GM23338 (cell line): Measurements from ENCODE around the gene NBEAL2. TPM values are rescaled to one million over a fixed set of nuclear protein-coding genes. Genes with fewer than 3 reads are reported as not detected.

Experiments used
- ATAC-seq: fragments of 200-7000 bp; cut with Tn5 transposase; 3 replicates; pipeline ENCODE4 v1.9.1; 2020
- DNase-seq: peaks from one replicate; pipeline ENCODE4 v3.0.0-alpha.2; 2015; ENCODE audit warnings: low spot score
- H2AFZ ChIP-seq: fragments of 200-600 bp; sonication (generic); 2 replicates; pipeline ENCODE4 v1.8.0; 2016; ENCODE audit warnings: antibody characterized with exemption, mild to moderate bottlenecking, moderate library complexity
- H3F3A ChIP-seq: fragments of 200-600 bp; sonication (generic); replicated peaks from 2 replicates; pipeline ENCODE4 v1.8.0; 2017; ENCODE audit warnings: antibody characterized with exemption, mixed run types, low read depth
- H3K27ac ChIP-seq: fragments of 200-600 bp; sonication (generic); 2 replicates; pipeline ENCODE4 v1.6.1; 2016; ENCODE audit warnings: low read depth
- H3K27me3 ChIP-seq: fragments of 200-600 bp; sonication (generic); 2 replicates; pipeline ENCODE4 v1.8.0; 2016; ENCODE audit warnings: mild to moderate bottlenecking, mixed run types, moderate library complexity; ENCODE audit not compliant: insufficient read depth
- H3K36me3 ChIP-seq: fragments of 200-600 bp; sonication (generic); 2 replicates; pipeline ENCODE4 v1.8.0; 2016; ENCODE audit warnings: mild to moderate bottlenecking; ENCODE audit not compliant: insufficient read depth
- H3K4me1 ChIP-seq: fragments of 200-600 bp; sonication (generic); 2 replicates; pipeline ENCODE4 v1.8.0; 2016; ENCODE audit warnings: mild to moderate bottlenecking, moderate library complexity; ENCODE audit not compliant: insufficient read depth
- H3K4me2 ChIP-seq: fragments of 200-600 bp; sonication (generic); 2 replicates; pipeline ENCODE4 v1.7.1; 2017; ENCODE audit warnings: mixed run types
- H3K4me3 ChIP-seq: fragments of 200-600 bp; sonication (generic); 2 replicates; pipeline ENCODE4 v1.6.1; 2016; ENCODE audit warnings: mixed run types
- H3K79me2 ChIP-seq: fragments of 200-600 bp; sonication (generic); replicated peaks from 2 replicates; pipeline ENCODE4 v1.8.0; 2017; ENCODE audit warnings: mild to moderate bottlenecking; ENCODE audit not compliant: insufficient read depth
- H3K9me2 ChIP-seq: fragments of 200-600 bp; sonication (generic); 2 replicates; pipeline ENCODE4 v1.8.0; 2017; ENCODE audit not compliant: insufficient read depth
- H4K20me1 ChIP-seq: fragments of 200-600 bp; sonication (generic); replicated peaks from 2 replicates; pipeline ENCODE4 v1.8.0; 2017; ENCODE audit warnings: mild to moderate bottlenecking; ENCODE audit not compliant: insufficient read depth
- H3K27ac Mint-ChIP-seq: 2 replicates; pipeline ENCODE4 v1.8.0; 2020; ENCODE audit warnings: inconsistent platforms, mild to moderate bottlenecking, moderate library complexity, mixed read lengths
- H3K27me3 Mint-ChIP-seq: 3 replicates; pipeline ENCODE4 v1.8.0; 2022; ENCODE audit warnings: low read depth, mild to moderate bottlenecking, moderate library complexity, mixed read lengths, inconsistent platforms; ENCODE audit not compliant: insufficient read depth, poor library complexity
- H3K36me3 Mint-ChIP-seq: 3 replicates; pipeline ENCODE4 v1.8.0; 2021; ENCODE audit warnings: low read depth, mild to moderate bottlenecking, inconsistent platforms, moderate library complexity, mixed read lengths
- H3K4me1 Mint-ChIP-seq: 3 replicates; pipeline ENCODE4 v1.8.0; 2020; ENCODE audit warnings: mild to moderate bottlenecking, inconsistent platforms, mixed read lengths
- H3K4me3 Mint-ChIP-seq: 3 replicates; pipeline ENCODE4 v1.8.0; 2021; ENCODE audit warnings: moderate library complexity, mild to moderate bottlenecking, inconsistent platforms, mixed read lengths
- H3K9me3 Mint-ChIP-seq: 3 replicates; pipeline ENCODE4 v1.8.0; 2020; ENCODE audit warnings: moderate library complexity, mild to moderate bottlenecking, inconsistent platforms, mixed read lengths
- CREB1 ChIP-seq: fragments of 250-450 bp; sonication (Bioruptor Pico); IDR thresholded peaks from 2 replicates; pipeline ENCODE4 v1.5.0; 2020; ENCODE audit warnings: low read depth, mild to moderate bottlenecking, moderate library complexity
- EZH2 ChIP-seq: fragments of 200-600 bp; sonication (generic); IDR thresholded peaks from one replicate; pipeline ENCODE4 v1.8.0; 2017; ENCODE audit warnings: antibody characterized with exemption, mild to moderate bottlenecking, low read depth; ENCODE audit not compliant: unreplicated experiment
- EZH2phosphoT487 ChIP-seq: fragments of 200-600 bp; sonication (generic); IDR thresholded peaks from one replicate; pipeline ENCODE4 v1.8.1; 2018; ENCODE audit warnings: antibody characterized with exemption; ENCODE audit not compliant: unreplicated experiment
- JUNB ChIP-seq: IDR thresholded peaks from one replicate; pipeline ENCODE4 v1.6.1; 2016; ENCODE audit warnings: antibody characterized with exemption; ENCODE audit not compliant: unreplicated experiment
- NANOG ChIP-seq: IDR thresholded peaks from 2 replicates; pipeline ENCODE4 v1.6.1; 2016; ENCODE audit warnings: antibody characterized with exemption, borderline replicate concordance
- POLR2AphosphoS5 ChIP-seq: IDR thresholded peaks from 2 replicates; pipeline ENCODE4 v1.6.1; 2016; ENCODE audit warnings: antibody characterized with exemption, low read depth
- STAT1 ChIP-seq: IDR thresholded peaks from one replicate; pipeline ENCODE4 v1.6.1; 2016; ENCODE audit warnings: antibody characterized with exemption; ENCODE audit not compliant: unreplicated experiment
- ZNF114 ChIP-seq: fragments of 250-450 bp; sonication (Bioruptor Pico); IDR thresholded peaks from 2 replicates; pipeline ENCODE4 v1.5.0; 2020; ENCODE audit warnings: mild to moderate bottlenecking, moderate library complexity
- ZNF331 ChIP-seq: fragments of 250-450 bp; sonication (Bioruptor Pico); IDR thresholded peaks from 2 replicates; pipeline ENCODE4 v1.5.0; 2020; ENCODE audit warnings: low read depth, mild to moderate bottlenecking, moderate library complexity
- polyA plus RNA-seq: library from polyadenylated mRNA; unstranded; fragments of >200 nt; fragmentation: Nextera tagmentation; extraction: Ambion mirVana; gene quantifications from 2 replicates; pipeline ENCODE4 v1.2.1, GENCODE V29; 2016
- total RNA-seq: library from RNA; depleted of rRNA; stranded (reverse); fragments of >200 nt; shearing (Covaris generic); gene quantifications from 2 replicates; pipeline ENCODE4 v1.2.3, GENCODE V29; 2014
- TF ChIP-seq, protein P1 (sequence below), 2 experiments: fragments of 200-600 bp in 1 of 2; sonication (generic) in 1 of 2; conservative IDR thresholded peaks; 2 replicates each; pipeline versions ENCODE4 v1.5.1 to v1.6.1; 2016 to 2017; ENCODE audit warnings: antibody characterized with exemption in 2 of 2, low read depth in 2 of 2, mild to moderate bottlenecking in 2 of 2, moderate library complexity in 1 of 2
- TF ChIP-seq, protein P2 (sequence below): IDR thresholded peaks from 2 replicates; pipeline ENCODE4 v1.6.1; 2016; ENCODE audit warnings: antibody characterized with exemption
- TF ChIP-seq, protein P3 (sequence below): IDR thresholded peaks from one replicate; pipeline ENCODE4 v1.6.1; 2018; ENCODE audit warnings: antibody characterized with exemption; ENCODE audit not compliant: unreplicated experiment
- TF ChIP-seq, protein P4 (sequence below): fragments of 250-450 bp; sonication (Bioruptor Pico); IDR thresholded peaks from 2 replicates; pipeline ENCODE4 v1.5.0; 2020; ENCODE audit warnings: mild to moderate bottlenecking, moderate library complexity

Gene NBEAL2
- total and polyA plus RNA-seq, 2 experiments from 2014 or later: 13.5 to 79.9 TPM

DNA sequence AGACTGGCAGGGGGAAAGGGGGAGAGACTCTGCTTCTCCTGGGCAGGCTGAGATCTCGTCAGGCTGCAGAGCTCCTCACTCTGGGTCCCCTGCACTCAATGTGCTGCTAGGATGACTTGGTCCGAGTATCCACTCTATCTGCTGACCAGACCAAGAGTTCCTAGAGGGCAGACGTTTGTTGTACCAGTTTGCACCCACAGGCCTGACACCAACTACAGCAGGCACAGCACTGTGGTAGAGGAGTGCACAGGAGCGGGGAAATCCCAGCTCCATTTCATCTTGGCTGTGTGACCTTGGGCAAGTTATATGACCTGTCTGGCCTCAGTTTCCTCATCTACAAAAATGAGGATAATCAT, 31.9 kb upstream of the NBEAL2 start:
- no peaks in the 10 kb centered on the region for H3K27me3 ChIP-seq
- Mint-ChIP-seq H3K4me3 (no peak overlapping the region), H3K36me3 (peaks cover 18% of the 10 kb centered on the region), H3K9me3 (no peaks in the 10 kb centered on the region; the same call in 2 of the 3 replicates), H3K4me1 (peaks cover 61% of the 10 kb centered on the region), H3K27ac (no peak overlapping the region), H3K27me3 (peaks cover 7% of the 10 kb centered on the region)
- ATAC-seq (no peak), DNase-seq (no peak)
- no peak overlapping the region for H3K4me2 ChIP-seq
- H3K27ac ChIP-seq: no peak overlapping the region
- no peak overlapping the region for H3K4me3 ChIP-seq
- H3F3A ChIP-seq: no peaks in the 10 kb centered on the region
- H3K79me2 ChIP-seq: peaks cover 98% of the 10 kb centered on the region
- no peaks in the 10 kb centered on the region for H3K36me3 ChIP-seq
- H3K4me1 ChIP-seq: peaks cover 28% of the 10 kb centered on the region
- TF ChIP-seq, protein P1, sequence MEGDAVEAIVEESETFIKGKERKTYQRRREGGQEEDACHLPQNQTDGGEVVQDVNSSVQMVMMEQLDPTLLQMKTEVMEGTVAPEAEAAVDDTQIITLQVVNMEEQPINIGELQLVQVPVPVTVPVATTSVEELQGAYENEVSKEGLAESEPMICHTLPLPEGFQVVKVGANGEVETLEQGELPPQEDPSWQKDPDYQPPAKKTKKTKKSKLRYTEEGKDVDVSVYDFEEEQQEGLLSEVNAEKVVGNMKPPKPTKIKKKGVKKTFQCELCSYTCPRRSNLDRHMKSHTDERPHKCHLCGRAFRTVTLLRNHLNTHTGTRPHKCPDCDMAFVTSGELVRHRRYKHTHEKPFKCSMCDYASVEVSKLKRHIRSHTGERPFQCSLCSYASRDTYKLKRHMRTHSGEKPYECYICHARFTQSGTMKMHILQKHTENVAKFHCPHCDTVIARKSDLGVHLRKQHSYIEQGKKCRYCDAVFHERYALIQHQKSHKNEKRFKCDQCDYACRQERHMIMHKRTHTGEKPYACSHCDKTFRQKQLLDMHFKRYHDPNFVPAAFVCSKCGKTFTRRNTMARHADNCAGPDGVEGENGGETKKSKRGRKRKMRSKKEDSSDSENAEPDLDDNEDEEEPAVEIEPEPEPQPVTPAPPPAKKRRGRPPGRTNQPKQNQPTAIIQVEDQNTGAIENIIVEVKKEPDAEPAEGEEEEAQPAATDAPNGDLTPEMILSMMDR (conservative IDR thresholded peaks at IDR 0.05; ENCODE audit: low read depth in 2 of 2): no peak
- TF ChIP-seq NANOG (no peak), ZNF114 (no peak), POLR2AphosphoS5 (no peak), STAT1 (no peak), ZNF331 (CRISPR knock-in tag) (no peak), EZH2 (no peak), JUNB (no peak), CREB1 (CRISPR knock-in tag) (no peak), EZH2phosphoT487 (no peak)
- TF ChIP-seq, protein P2, sequence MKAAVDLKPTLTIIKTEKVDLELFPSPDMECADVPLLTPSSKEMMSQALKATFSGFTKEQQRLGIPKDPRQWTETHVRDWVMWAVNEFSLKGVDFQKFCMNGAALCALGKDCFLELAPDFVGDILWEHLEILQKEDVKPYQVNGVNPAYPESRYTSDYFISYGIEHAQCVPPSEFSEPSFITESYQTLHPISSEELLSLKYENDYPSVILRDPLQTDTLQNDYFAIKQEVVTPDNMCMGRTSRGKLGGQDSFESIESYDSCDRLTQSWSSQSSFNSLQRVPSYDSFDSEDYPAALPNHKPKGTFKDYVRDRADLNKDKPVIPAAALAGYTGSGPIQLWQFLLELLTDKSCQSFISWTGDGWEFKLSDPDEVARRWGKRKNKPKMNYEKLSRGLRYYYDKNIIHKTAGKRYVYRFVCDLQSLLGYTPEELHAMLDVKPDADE: no peak
- TF ChIP-seq, protein P3, sequence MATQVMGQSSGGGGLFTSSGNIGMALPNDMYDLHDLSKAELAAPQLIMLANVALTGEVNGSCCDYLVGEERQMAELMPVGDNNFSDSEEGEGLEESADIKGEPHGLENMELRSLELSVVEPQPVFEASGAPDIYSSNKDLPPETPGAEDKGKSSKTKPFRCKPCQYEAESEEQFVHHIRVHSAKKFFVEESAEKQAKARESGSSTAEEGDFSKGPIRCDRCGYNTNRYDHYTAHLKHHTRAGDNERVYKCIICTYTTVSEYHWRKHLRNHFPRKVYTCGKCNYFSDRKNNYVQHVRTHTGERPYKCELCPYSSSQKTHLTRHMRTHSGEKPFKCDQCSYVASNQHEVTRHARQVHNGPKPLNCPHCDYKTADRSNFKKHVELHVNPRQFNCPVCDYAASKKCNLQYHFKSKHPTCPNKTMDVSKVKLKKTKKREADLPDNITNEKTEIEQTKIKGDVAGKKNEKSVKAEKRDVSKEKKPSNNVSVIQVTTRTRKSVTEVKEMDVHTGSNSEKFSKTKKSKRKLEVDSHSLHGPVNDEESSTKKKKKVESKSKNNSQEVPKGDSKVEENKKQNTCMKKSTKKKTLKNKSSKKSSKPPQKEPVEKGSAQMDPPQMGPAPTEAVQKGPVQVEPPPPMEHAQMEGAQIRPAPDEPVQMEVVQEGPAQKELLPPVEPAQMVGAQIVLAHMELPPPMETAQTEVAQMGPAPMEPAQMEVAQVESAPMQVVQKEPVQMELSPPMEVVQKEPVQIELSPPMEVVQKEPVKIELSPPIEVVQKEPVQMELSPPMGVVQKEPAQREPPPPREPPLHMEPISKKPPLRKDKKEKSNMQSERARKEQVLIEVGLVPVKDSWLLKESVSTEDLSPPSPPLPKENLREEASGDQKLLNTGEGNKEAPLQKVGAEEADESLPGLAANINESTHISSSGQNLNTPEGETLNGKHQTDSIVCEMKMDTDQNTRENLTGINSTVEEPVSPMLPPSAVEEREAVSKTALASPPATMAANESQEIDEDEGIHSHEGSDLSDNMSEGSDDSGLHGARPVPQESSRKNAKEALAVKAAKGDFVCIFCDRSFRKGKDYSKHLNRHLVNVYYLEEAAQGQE: no peak
- TF ChIP-seq, protein P4, sequence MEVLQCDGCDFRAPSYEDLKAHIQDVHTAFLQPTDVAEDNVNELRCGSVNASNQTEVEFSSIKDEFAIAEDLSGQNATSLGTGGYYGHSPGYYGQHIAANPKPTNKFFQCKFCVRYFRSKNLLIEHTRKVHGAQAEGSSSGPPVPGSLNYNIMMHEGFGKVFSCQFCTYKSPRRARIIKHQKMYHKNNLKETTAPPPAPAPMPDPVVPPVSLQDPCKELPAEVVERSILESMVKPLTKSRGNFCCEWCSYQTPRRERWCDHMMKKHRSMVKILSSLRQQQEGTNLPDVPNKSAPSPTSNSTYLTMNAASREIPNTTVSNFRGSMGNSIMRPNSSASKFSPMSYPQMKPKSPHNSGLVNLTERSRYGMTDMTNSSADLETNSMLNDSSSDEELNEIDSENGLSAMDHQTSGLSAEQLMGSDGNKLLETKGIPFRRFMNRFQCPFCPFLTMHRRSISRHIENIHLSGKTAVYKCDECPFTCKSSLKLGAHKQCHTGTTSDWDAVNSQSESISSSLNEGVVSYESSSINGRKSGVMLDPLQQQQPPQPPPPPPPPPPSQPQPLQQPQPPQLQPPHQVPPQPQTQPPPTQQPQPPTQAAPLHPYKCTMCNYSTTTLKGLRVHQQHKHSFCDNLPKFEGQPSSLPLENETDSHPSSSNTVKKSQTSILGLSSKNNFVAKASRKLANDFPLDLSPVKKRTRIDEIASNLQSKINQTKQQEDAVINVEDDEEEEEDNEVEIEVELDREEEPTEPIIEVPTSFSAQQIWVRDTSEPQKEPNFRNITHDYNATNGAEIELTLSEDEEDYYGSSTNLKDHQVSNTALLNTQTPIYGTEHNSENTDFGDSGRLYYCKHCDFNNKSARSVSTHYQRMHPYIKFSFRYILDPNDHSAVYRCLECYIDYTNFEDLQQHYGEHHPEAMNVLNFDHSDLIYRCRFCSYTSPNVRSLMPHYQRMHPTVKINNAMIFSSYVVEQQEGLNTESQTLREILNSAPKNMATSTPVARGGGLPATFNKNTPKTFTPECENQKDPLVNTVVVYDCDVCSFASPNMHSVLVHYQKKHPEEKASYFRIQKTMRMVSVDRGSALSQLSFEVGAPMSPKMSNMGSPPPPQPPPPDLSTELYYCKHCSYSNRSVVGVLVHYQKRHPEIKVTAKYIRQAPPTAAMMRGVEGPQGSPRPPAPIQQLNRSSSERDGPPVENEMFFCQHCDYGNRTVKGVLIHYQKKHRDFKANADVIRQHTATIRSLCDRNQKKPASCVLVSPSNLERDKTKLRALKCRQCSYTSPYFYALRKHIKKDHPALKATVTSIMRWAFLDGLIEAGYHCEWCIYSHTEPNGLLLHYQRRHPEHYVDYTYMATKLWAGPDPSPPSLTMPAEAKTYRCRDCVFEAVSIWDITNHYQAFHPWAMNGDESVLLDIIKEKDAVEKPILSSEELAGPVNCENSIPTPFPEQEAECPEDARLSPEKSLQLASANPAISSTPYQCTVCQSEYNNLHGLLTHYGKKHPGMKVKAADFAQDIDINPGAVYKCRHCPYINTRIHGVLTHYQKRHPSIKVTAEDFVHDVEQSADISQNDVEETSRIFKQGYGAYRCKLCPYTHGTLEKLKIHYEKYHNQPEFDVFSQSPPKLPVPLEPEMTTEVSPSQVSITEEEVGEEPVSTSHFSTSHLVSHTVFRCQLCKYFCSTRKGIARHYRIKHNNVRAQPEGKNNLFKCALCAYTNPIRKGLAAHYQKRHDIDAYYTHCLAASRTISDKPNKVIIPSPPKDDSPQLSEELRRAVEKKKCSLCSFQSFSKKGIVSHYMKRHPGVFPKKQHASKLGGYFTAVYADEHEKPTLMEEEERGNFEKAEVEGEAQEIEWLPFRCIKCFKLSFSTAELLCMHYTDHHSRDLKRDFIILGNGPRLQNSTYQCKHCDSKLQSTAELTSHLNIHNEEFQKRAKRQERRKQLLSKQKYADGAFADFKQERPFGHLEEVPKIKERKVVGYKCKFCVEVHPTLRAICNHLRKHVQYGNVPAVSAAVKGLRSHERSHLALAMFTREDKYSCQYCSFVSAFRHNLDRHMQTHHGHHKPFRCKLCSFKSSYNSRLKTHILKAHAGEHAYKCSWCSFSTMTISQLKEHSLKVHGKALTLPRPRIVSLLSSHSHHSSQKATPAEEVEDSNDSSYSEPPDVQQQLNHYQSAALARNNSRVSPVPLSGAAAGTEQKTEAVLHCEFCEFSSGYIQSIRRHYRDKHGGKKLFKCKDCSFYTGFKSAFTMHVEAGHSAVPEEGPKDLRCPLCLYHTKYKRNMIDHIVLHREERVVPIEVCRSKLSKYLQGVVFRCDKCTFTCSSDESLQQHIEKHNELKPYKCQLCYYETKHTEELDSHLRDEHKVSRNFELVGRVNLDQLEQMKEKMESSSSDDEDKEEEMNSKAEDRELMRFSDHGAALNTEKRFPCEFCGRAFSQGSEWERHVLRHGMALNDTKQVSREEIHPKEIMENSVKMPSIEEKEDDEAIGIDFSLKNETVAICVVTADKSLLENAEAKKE (CRISPR knock-in tag): no peak
- H4K20me1 ChIP-seq: peaks cover 64% of the 10 kb centered on the region
- no peak overlapping the region for H2AFZ ChIP-seq
- no peaks in the 10 kb centered on the region for H3K9me2 ChIP-seq
